K562 (cell line): ENCODE results near the gene ASPG. TPM values are rescaled to one million over a fixed set of nuclear protein-coding genes. Genes with fewer than 3 reads are reported as not detected.

Experiments
- ATAC-seq: fragments of 200-7000 bp; cut with Tn5 transposase; 3 replicates; pipeline ENCODE4 v1.9.1; 2020; ENCODE audit warnings: moderate library complexity
- Bru-seq: library from RNA; stranded (reverse); fragments of 400-500 nt; gene quantifications from one replicate; lab custom pipeline; 2021; lab: Mats Ljungman, UMichigan
- BruChase-seq, 2 experiments: library from RNA; stranded (reverse); fragments of 400-500 nt; gene quantifications; one replicate each; lab custom pipeline; 2021; lab: Mats Ljungman, UMichigan
- BruUV-seq: library from RNA; stranded (reverse); fragments of 400-500 nt; replicated peaks from 2 replicates; lab custom pipeline; 2021; lab: Mats Ljungman, UMichigan
- CTCF ChIA-PET: fragments of 300-600 bp; formaldehyde crosslinking; extraction: SDS; loops from one replicate; lab custom pipeline; 2021; ENCODE audit warnings: low intra/inter-chr PET ratio; lab: Yijun Ruan, JAX
- POLR2A ChIA-PET: fragments of 300-600, 350-650 bp; sonication (Branson Sonifier 250); formaldehyde crosslinking; extraction: SDS; loops from one replicate; lab custom pipeline; 2021; ENCODE audit warnings: antibody characterized with exemption, inconsistent platforms; lab: Yijun Ruan, JAX
- DNase-seq, 4 experiments: peaks; one replicate each; pipeline versions ENCODE4 v3.0.0 to v3.0.0-alpha.2; 2011 to 2018; ENCODE audit warnings: low spot score in 3 of 4, mixed read lengths in 3 of 4; ENCODE audit errors: extremely low read depth in 1 of 4
- FAIRE-seq: peaks from 2 replicates; lab custom pipeline; 2011; peaks lifted over from hg19 to GRCh38; lab: Jason Lieb, UNC
- H2AFZ ChIP-seq: 2 replicates; pipeline ENCODE4 v1.6.0; 2011; ENCODE audit warnings: low read depth, low read length, control low read depth, inconsistent platforms
- H3K27ac ChIP-seq: fragments of 200-600 bp; 3 replicates; pipeline ENCODE4 v1.8.0; 2011; ENCODE audit warnings: low read depth, mild to moderate bottlenecking, control low read depth, inconsistent platforms, low read length, moderate library complexity, mixed read lengths; ENCODE audit errors: extremely low read depth
- H3K27me3 ChIP-seq, 2 experiments: fragments of 300-600 bp in 1 of 2; 2 replicates in 1 of 2; 3 replicates in 1 of 2; pipeline versions ENCODE4 v1.6.0 to v1.8.0; 2011; ENCODE audit warnings: inconsistent platforms in 2 of 2, low read length in 2 of 2, mild to moderate bottlenecking in 1 of 2, mixed read lengths in 1 of 2, moderate library complexity in 1 of 2; ENCODE audit not compliant: control insufficient read depth in 2 of 2, insufficient read depth in 2 of 2
- H3K36me3 ChIP-seq: fragments of 300-600 bp; 3 replicates; pipeline ENCODE4 v1.8.0; 2011; ENCODE audit warnings: mild to moderate bottlenecking, low read length, inconsistent platforms; ENCODE audit not compliant: control insufficient read depth, insufficient read depth
- H3K4me1 ChIP-seq, 2 experiments: fragments of 200-600 bp in 1 of 2; replicated peaks in 1 of 2; 2 replicates in 1 of 2; 3 replicates in 1 of 2; pipeline versions ENCODE4 v1.5.1 to v1.8.0; 2011; ENCODE audit warnings: inconsistent platforms in 2 of 2, low read length in 2 of 2, mild to moderate bottlenecking in 1 of 2, mixed read lengths in 1 of 2, moderate library complexity in 1 of 2; ENCODE audit not compliant: control insufficient read depth in 2 of 2, insufficient read depth in 2 of 2
- H3K4me2 ChIP-seq: 2 replicates; pipeline ENCODE4 v1.6.1; 2011; ENCODE audit warnings: low read length, control low read depth, inconsistent platforms, mixed read lengths; ENCODE audit not compliant: insufficient read depth
- H3K4me3 ChIP-seq: fragments of 200-600 bp; sonication (generic), shearing (Covaris generic); 2 replicates; pipeline ENCODE4 v1.5.1; 2016; ENCODE audit warnings: control low read depth, inconsistent platforms
- H3K79me2 ChIP-seq: fragments of 200-600 bp; 3 replicates; pipeline ENCODE4 v1.8.0; 2011; ENCODE audit warnings: low read length, inconsistent platforms; ENCODE audit not compliant: control insufficient read depth, insufficient read depth
- H3K9ac ChIP-seq, 2 experiments: 2 replicates each; pipeline versions ENCODE4 v1.6.0 to v1.6.1; 2011; ENCODE audit warnings: low read depth in 2 of 2, low read length in 2 of 2, control low read depth in 1 of 2, inconsistent platforms in 1 of 2, mild to moderate bottlenecking in 1 of 2, mixed read lengths in 1 of 2; ENCODE audit not compliant: insufficient read depth in 1 of 2
- H3K9me1 ChIP-seq: one replicate; pipeline ENCODE4 v1.6.0; 2011; ENCODE audit warnings: inconsistent platforms, mild to moderate bottlenecking, low read length, moderate library complexity; ENCODE audit not compliant: control insufficient read depth, insufficient read depth
- H3K9me3 ChIP-seq: replicated peaks from 2 replicates; pipeline ENCODE4 v1.5.1; 2011; ENCODE audit warnings: low read depth, low read length, inconsistent platforms; ENCODE audit not compliant: control insufficient read depth, insufficient read depth
- H4K20me1 ChIP-seq: replicated peaks from 2 replicates; pipeline ENCODE4 v1.6.1; 2011; ENCODE audit warnings: low read length, inconsistent platforms, mixed read lengths; ENCODE audit not compliant: control insufficient read depth, insufficient read depth
- POLR2G ChIP-seq: fragments of 200-400 bp; formaldehyde crosslinking; IDR thresholded peaks from 2 replicates; pipeline ENCODE4 v1.6.1; 2017; ENCODE audit warnings: low read depth, mild to moderate bottlenecking, antibody characterized with exemption, low read length, moderate library complexity
- ZNF431 ChIP-seq: sonication (generic); formaldehyde crosslinking; IDR thresholded peaks from 2 replicates; pipeline ENCODE4 v1.8.0; 2022; ENCODE audit warnings: mild to moderate bottlenecking, missing genetic modification reagents
- WGBS: fragments of 100-300 bp; shearing (Covaris generic); methylation state at CpG from one replicate; pipeline ENCODE4 v1.1.6; 2016; ENCODE audit warnings: low coverage, mixed read lengths; ENCODE audit not compliant: insufficient coverage; ENCODE audit errors: missing lambda C conversion rate; 5-methylcytosine and 5-hydroxymethylcytosine counted together
- in situ Hi-C: fragments of 300-500 bp; cut with MboI; formaldehyde crosslinking; loops from 4 replicates; pipeline ENCODE4 v1.15.0; 2018; ENCODE audit warnings: inconsistent platforms, mixed read lengths
- intact Hi-C: fragments of 100-400 bp; cut with micrococcal nuclease; formaldehyde crosslinking; loops from 2 replicates; pipeline ENCODE4 v1.14.2; 2022
- long read RNA-seq, 3 experiments: library from polyadenylated mRNA in 2 of 3; library from RNA in 1 of 3; unstranded in 2 of 3; stranded (forward) in 1 of 3; transcript quantifications; one replicate each; pipeline ENCODE4 v2.0.0, GENCODE V29; 2019 to 2022
- polyA minus RNA-seq, 3 experiments: library from RNA; depleted of rRNA, polyadenylated mRNA; stranded (reverse); fragments of >200 nt; gene quantifications; 2 replicates each; pipeline ENCODE4 v1.2.3, GENCODE V29; 2011
- polyA plus RNA-seq, 8 experiments: library from polyadenylated mRNA; depleted of rRNA in 4 of 8; stranded (reverse) in 5 of 8; unstranded in 3 of 8; fragments of >200 nt; fragmentation: Nextera tagmentation in 2 of 8; fragmentation: Illumina TruSeq in 1 of 8; extraction: Ambion mirVana in 2 of 8; extraction: Trizol in 1 of 8; gene quantifications; 2 replicates each; pipeline versions ENCODE4 v1.2.1 to v1.2.3, GENCODE V29; 2011 to 2014; ENCODE audit warnings: inconsistent platforms in 1 of 8, missing spikeins in 1 of 8
- total RNA-seq, 7 experiments: library from RNA; depleted of rRNA in 6 of 7; stranded (reverse); fragments of >200 nt in 6 of 7; fragmentation: Illumina TruSeq in 2 of 7; extraction: Trizol in 2 of 7; gene quantifications; 2 replicates each; pipeline versions ENCODE4 v1.2.1 to v1.2.3, GENCODE V29; 2011 to 2021; ENCODE audit warnings: low replicate concordance in 1 of 7
- TF ChIP-seq, protein P1 (sequence below): fragments of 250-450 bp; sonication (Bioruptor Pico); IDR thresholded peaks from 2 replicates; pipeline ENCODE4 v1.4.0; 2020
- TF ChIP-seq, protein P2 (sequence below): fragments of 200-800 bp; sonication (Bioruptor generic); IDR thresholded peaks from 2 replicates; pipeline ENCODE4 v1.6.1; 2017; ENCODE audit warnings: missing genetic modification characterization, missing compliant biosample characterization
- TF ChIP-seq, protein P3 (sequence below), 3 experiments: IDR thresholded peaks in 2 of 3; conservative IDR thresholded peaks in 1 of 3; 2 replicates each; pipeline ENCODE4 v1.5.1; 2011 to 2012; ENCODE audit warnings: low read length in 3 of 3, mild to moderate bottlenecking in 3 of 3, control low read depth in 2 of 3, improper control_type of control experiment in 1 of 3, inconsistent platforms in 1 of 3, low read depth in 1 of 3, mixed read lengths in 1 of 3, moderate library complexity in 1 of 3; ENCODE audit not compliant: insufficient read depth in 2 of 3

Gene ASPG
- total RNA-seq (2011; cell fraction: chromatin; rRNA removed; ENCODE audit: low replicate concordance), result not detected in 2 replicates
- total RNA-seq (2011; cell fraction: nucleolus; rRNA removed), result not detected in 2 replicates
- total RNA-seq (2011; cell fraction: nucleoplasm; rRNA removed), result not detected in 2 replicates
- not detected in 2 replicates for total RNA-seq (2014; rRNA removed)
- not detected in 2 replicates for total RNA-seq (2014; rRNA removed; fragmentation: Illumina TruSeq; extraction: Trizol)
- total RNA-seq (2015; rRNA removed; fragmentation: Illumina TruSeq; extraction: Trizol), result not detected in 2 replicates
- total RNA-seq (2021), result 0.18 TPM in 1 of 2 replicates, not detected in the other
- not detected in 2 replicates for polyA plus RNA-seq (2011; rRNA removed)
- polyA plus RNA-seq (2011; cell fraction: cytosol; rRNA removed), result not detected in 2 replicates
- not detected in 2 replicates for polyA plus RNA-seq (2011; cell fraction: nucleus; rRNA removed)
- polyA plus RNA-seq (2012), result not detected in 2 replicates
- polyA plus RNA-seq (2014; fragmentation: Illumina TruSeq; extraction: Trizol), result not detected in 2 replicates
- polyA plus RNA-seq (2014; fragmentation: Nextera tagmentation; extraction: Ambion mirVana), result not detected
- polyA plus RNA-seq (2014; rRNA removed), result not detected in 2 replicates
- not detected in 2 replicates for polyA minus RNA-seq (2011; rRNA and poly(A)+ RNA removed)
- polyA minus RNA-seq (2011; cell fraction: cytosol; rRNA and poly(A)+ RNA removed), result not detected in 2 replicates
- not detected in 2 replicates for polyA minus RNA-seq (2011; cell fraction: nucleus; rRNA and poly(A)+ RNA removed)
- Bru-seq, nascent RNA, result not detected
- BruChase-seq, experiment 1, labeled RNA remaining after a 2-hour chase, result not detected
- percentile 4 among the genes with signal in this experiment for BruChase-seq, experiment 2, labeled RNA remaining after a 6-hour chase
- long read RNA-seq, experiment 1, result 0 reads
- long read RNA-seq, experiment 2, result 0 reads
- long read RNA-seq, experiment 3, result 0 reads

DNA sequence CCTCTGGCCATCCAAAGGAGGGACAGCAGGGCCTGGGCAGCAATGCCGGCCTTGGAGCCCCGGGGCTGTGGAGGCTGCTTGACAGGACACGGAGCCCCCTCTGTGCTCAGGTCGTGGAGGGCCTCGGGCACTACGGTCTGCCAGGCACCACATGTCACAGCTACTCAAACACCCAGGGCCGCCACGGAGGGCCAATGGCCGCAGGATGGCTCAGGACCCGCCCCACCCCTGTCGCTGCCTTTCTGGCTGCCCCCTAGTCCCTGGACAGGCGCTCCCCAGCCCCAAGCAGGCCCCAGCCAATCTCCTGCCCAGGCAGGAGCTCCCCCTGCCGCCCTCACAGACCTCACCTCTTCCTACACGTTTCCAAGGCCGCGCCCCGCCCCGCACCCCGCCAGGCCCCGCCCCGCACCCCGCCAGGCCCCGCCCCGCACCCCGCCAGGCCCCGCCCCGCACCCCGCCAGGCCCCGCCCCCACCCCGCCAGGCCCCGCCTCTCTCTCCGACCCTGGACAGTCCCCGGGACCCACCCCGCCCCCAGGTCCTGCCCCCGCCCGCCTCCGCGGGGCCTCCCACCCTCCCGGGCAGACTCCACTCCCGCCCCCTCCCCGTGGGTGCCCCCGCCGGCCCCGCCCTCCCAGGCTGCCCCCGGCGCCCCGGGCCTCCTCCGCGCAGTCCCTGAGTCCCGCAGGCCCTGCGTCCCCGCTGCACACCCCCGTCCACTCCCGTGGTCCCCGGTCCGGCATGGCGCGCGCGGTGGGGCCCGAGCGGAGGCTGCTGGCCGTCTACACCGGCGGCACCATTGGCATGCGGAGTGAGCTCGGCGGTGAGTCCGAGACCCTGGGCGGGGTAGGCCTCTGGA lies at the start of gene ASPG:
TSS of gene ASPG (plus strand) at position 669 of the 857 bp plus-strand sequence. CDS start at position 740, 71 bp downstream.
- in situ Hi-C loops, result no loop called here
- TF ChIP-seq, protein P1, sequence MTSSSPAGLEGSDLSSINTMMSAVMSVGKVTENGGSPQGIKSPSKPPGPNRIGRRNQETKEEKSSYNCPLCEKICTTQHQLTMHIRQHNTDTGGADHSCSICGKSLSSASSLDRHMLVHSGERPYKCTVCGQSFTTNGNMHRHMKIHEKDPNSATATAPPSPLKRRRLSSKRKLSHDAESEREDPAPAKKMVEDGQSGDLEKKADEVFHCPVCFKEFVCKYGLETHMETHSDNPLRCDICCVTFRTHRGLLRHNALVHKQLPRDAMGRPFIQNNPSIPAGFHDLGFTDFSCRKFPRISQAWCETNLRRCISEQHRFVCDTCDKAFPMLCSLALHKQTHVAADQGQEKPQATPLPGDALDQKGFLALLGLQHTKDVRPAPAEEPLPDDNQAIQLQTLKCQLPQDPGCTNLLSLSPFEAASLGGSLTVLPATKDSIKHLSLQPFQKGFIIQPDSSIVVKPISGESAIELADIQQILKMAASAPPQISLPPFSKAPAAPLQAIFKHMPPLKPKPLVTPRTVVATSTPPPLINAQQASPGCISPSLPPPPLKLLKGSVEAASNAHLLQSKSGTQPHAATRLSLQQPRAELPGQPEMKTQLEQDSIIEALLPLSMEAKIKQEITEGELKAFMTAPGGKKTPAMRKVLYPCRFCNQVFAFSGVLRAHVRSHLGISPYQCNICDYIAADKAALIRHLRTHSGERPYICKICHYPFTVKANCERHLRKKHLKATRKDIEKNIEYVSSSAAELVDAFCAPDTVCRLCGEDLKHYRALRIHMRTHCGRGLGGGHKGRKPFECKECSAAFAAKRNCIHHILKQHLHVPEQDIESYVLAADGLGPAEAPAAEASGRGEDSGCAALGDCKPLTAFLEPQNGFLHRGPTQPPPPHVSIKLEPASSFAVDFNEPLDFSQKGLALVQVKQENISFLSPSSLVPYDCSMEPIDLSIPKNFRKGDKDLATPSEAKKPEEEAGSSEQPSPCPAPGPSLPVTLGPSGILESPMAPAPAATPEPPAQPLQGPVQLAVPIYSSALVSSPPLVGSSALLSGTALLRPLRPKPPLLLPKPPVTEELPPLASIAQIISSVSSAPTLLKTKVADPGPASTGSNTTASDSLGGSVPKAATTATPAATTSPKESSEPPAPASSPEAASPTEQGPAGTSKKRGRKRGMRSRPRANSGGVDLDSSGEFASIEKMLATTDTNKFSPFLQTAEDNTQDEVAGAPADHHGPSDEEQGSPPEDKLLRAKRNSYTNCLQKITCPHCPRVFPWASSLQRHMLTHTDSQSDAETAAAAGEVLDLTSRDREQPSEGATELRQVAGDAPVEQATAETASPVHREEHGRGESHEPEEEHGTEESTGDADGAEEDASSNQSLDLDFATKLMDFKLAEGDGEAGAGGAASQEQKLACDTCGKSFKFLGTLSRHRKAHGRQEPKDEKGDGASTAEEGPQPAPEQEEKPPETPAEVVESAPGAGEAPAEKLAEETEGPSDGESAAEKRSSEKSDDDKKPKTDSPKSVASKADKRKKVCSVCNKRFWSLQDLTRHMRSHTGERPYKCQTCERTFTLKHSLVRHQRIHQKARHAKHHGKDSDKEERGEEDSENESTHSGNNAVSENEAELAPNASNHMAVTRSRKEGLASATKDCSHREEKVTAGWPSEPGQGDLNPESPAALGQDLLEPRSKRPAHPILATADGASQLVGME (CRISPR knock-in tag), result no peak
- TF ChIP-seq POLR2G, result no peak
- TF ChIP-seq, protein P2, sequence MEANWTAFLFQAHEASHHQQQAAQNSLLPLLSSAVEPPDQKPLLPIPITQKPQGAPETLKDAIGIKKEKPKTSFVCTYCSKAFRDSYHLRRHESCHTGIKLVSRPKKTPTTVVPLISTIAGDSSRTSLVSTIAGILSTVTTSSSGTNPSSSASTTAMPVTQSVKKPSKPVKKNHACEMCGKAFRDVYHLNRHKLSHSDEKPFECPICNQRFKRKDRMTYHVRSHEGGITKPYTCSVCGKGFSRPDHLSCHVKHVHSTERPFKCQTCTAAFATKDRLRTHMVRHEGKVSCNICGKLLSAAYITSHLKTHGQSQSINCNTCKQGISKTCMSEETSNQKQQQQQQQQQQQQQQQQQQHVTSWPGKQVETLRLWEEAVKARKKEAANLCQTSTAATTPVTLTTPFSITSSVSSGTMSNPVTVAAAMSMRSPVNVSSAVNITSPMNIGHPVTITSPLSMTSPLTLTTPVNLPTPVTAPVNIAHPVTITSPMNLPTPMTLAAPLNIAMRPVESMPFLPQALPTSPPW, result peak; percentile 28; the same call in 1 of the 2 replicates
- TF ChIP-seq, protein P3, sequence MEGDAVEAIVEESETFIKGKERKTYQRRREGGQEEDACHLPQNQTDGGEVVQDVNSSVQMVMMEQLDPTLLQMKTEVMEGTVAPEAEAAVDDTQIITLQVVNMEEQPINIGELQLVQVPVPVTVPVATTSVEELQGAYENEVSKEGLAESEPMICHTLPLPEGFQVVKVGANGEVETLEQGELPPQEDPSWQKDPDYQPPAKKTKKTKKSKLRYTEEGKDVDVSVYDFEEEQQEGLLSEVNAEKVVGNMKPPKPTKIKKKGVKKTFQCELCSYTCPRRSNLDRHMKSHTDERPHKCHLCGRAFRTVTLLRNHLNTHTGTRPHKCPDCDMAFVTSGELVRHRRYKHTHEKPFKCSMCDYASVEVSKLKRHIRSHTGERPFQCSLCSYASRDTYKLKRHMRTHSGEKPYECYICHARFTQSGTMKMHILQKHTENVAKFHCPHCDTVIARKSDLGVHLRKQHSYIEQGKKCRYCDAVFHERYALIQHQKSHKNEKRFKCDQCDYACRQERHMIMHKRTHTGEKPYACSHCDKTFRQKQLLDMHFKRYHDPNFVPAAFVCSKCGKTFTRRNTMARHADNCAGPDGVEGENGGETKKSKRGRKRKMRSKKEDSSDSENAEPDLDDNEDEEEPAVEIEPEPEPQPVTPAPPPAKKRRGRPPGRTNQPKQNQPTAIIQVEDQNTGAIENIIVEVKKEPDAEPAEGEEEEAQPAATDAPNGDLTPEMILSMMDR (IDR thresholded peaks at IDR 0.05 in 2 of 3, conservative IDR thresholded peaks at IDR 0.05 in 1 of 3; ENCODE audit: insufficient read depth in 2 of 3, low read depth in 1 of 3, low read length in 3 of 3), result 0 out of 6 replicates have a peak, but pooled peaks of 1 of the 3 experiments have one; percentile 8
- no peak for TF ChIP-seq ZNF431 (CRISPR knock-in tag)
- TF ChIP-seq, all 486 proteins: peak for 2
- H4K20me1 ChIP-seq, result no peaks in the 10 kb centered on the region
- H3K27me3 ChIP-seq, result peaks cover 0 to 30% of the 10 kb centered on the region in 2 experiments; a peak in 2 of 5 replicates
- no TSS peak for BruUV-seq
- intact Hi-C loops, result no loop called here
- DNase-seq (peak; percentile 11 to 87 (median 84)), ATAC-seq (peak; percentile 84), FAIRE-seq (no peak)
- WGBS, result 50% methylated on average over 12 of the region's 70 CpGs
- H3K36me3 ChIP-seq, result no peaks in the 10 kb centered on the region
- H3K4me2 ChIP-seq, result no peak within 1 kb of the TSS
- H3K9ac ChIP-seq, result no peak within 1 kb of the TSS
- peaks cover 0 to 13% of the 10 kb centered on the region in 2 experiments; a peak in 2 of 5 replicates for H3K4me1 ChIP-seq
- H3K79me2 ChIP-seq, result no peaks in the 10 kb centered on the region
- H3K9me3 ChIP-seq, result no peaks in the 10 kb centered on the region
- CTCF ChIA-PET, result no interaction called here
- POLR2A ChIA-PET, result interaction anchor here (0.7 kb wide), 1 partner anchor 59 kb away, joined by 3 read pairs; no protein-coding TSS in a partner anchor
- H3K4me3 ChIP-seq, result no peak within 1 kb of the TSS
- H3K9me1 ChIP-seq, result no peaks in the 10 kb centered on the region
- H3K27ac ChIP-seq, result no peak within 1 kb of the TSS
- H2AFZ ChIP-seq, result no peak within 1 kb of the TSS
